ENCODE results near the gene SPG7.

Gene SPG7

GRCh38 chr16:89602952-89603590, 94.9 kb downstream of the SPG7 start:
- DNase-seq, result no peak

DNA sequence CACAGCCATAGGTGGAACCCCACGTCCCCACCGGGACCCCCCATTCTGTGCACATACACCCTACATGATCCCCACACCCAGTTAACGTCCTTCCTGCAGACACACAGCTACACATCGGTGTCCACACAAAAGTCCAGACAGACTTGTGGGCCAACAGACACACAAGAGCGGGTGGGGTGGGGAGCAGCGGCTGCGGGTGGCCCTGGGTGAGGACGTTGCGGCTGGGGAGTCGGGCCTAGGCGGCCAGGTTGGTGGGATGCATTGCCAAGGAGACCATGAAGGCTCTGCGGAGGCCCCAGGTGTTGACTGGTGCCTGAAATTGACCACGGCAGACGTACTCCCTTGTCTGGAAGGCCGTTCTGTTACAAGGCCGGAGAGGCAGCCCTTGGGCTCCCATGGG, 96.6 kb downstream of the SPG7 start:
- no peak for DNase-seq

- no peak for DNase-seq
Observed at GRCh38 chr16:89605186-89605970, 97.2 kb downstream of the SPG7 start.

DNA sequence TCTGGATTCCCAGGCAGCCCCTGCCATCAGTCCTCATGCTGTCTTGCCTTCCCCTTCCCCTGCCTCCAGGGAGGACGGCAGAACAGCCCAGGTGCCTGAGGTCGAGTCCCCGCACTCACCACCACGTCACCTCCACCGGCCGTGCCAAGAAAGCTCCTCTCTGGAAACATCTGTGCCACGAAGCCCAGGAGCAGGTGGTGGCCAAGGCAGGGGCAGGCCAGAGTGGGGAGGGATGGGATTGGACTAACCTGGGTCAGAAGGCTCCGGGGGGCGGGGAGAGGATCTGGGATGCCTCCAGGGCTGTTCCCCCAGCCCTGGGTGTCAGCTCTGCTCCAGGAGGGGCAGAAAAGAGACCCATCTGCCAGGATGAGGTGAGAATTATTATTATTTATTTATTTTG, 97.8 kb downstream of the SPG7 start:
- no peak for DNase-seq

Measured in NCI-H526 treated with DMSO at 0.1 percent for 48 hours (cell line).